HG02943 (cell line): Measurements from ENCODE around the gene ZNF836.

ENCODE experiments used
- ATAC-seq: cut with Tn5 transposase; IDR thresholded peaks from one replicate; pipeline ENCODE4 v1.9.1; 2021; ENCODE audit warnings: mild to moderate bottlenecking, low read depth, moderate library complexity; ENCODE audit not compliant: unreplicated experiment

Gene ZNF836

GRCh38 chr19:52188822-52189734 is 17.7 kb upstream of the ZNF836 start:
- ATAC-seq: peak; percentile 9

GRCh38 chr19:52187407-52187806 is 16.0 kb upstream of the ZNF836 start:
- no peak for ATAC-seq

GRCh38 chr19:52176574-52176973 is 5.2 kb upstream of the ZNF836 start:
- no peak for ATAC-seq

GRCh38 chr19:52172347-52172746 is 926 bp upstream of the ZNF836 start:
- ATAC-seq: no peak

- ATAC-seq: no peak
These were observed 529 bp downstream of the ZNF836 start for GRCh38 chr19:52170863-52171320.

- no peak for ATAC-seq
These were observed 1.1 kb downstream of the ZNF836 start for GRCh38 chr19:52170304-52170703.

GRCh38 chr19:52155596-52156359 is 15.6 kb downstream of the ZNF836 start:
- ATAC-seq: no peak

GRCh38 chr19:52148256-52148655 is 23.2 kb downstream of the ZNF836 start:
- no peak for ATAC-seq

GRCh38 chr19:52142001-52142595 is 29.3 kb downstream of the ZNF836 start:
- ATAC-seq: no peak

- ATAC-seq: no peak
These were observed 30.2 kb downstream of the ZNF836 start for GRCh38 chr19:52141203-52141602.

GRCh38 chr19:52140032-52140710 is 31.2 kb downstream of the ZNF836 start:
- ATAC-seq: no peak

- ATAC-seq: peak; percentile 73
These were observed 32.0 kb downstream of the ZNF836 start, which contains the start of gene ZNF616 for GRCh38 chr19:52139252-52140031. Gene ZNF616 (minus strand): TSS chr19:52139938. CDS start chr19:52130512, 9,426 bp downstream.

- ATAC-seq: no peak
These were observed 32.5 kb downstream of the ZNF836 start for GRCh38 chr19:52138983-52139251.

- ATAC-seq: no peak
These were observed 33.0 kb downstream of the ZNF836 start for GRCh38 chr19:52138278-52138982.

- no peak for ATAC-seq
These were observed 51.1 kb downstream of the ZNF836 start for GRCh38 chr19:52120286-52120685.

GRCh38 chr19:52115526-52116053 is 55.8 kb downstream of the ZNF836 start:
- ATAC-seq: no peak

- ATAC-seq: no peak
These were observed 56.7 kb downstream of the ZNF836 start for GRCh38 chr19:52114691-52115090.

GRCh38 chr19:52112624-52113023 is 58.8 kb downstream of the ZNF836 start:
- no peak for ATAC-seq

GRCh38 chr19:52110780-52111179 is 60.6 kb downstream of the ZNF836 start:
- ATAC-seq: no peak
